NCI-H2227 (cell line): ENCODE measurements around the gene SMOC2.

ENCODE experiments used
- DNase-seq: peaks from one replicate; lab custom pipeline; 2025; ENCODE audit not compliant: unreplicated experiment; lab: John Stamatoyannopoulos, UW

The SMOC2 gene

DNA sequence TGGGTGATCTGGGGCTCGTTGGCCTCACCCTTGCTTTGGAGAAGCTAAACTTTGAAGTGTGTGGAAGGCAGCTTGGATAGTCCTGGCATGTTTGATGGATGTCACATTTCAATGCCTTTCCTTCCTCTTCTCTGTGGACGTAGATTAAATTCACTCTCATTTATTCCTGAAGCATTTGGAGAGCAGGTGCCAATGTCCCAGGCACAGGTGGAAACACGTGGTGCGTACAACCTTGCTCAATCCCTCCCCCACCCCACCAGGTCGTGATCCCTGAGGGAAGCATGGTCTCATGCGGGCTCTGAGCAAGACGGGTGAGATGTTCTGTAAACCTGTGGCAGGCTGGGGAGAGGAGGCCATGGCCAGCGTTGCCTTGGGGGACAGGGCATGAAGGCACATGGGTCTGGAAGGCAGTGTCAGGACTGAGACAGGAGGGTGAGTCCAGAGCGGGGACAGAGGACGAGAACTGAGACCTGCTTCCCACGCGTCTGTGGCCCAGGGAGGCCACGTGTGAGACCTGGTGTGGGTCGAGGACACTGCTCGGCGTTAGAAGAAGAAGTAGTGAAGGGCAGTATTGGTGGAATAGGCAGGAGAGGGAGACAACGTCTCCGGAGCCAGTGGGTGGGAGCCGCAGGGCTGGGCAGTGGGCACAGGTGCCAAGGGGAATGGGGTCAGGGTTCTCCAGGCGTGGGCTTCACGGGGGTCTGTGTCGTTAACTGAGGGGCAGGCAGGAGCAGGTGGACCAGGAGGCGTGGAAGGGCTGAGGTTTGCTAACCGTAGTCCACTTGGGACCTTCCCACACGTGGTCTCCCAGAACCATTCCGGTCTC, 34.4 kb downstream of the SMOC2 start:
- DNase-seq, result no peak

DNA sequence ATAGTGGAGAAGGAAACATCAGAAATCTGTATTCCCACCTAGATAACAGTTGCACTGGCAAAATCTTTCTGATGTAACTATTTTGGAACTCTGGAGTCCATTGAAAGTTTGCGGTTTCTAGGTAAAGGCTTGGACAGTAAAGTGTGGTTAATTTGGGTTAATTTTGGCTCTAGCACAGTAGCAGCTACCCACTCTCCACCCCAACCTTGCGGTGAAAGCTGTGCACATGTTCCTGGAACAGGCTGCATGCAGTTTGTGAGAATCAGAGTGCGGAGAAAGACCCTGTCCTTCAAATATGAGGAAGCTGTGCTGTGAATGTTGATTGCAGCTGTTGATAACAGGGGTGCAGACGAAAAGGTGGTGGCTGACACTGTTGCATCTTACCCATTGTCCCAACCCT, 38.4 kb downstream of the SMOC2 start:
- DNase-seq, result no peak

DNA sequence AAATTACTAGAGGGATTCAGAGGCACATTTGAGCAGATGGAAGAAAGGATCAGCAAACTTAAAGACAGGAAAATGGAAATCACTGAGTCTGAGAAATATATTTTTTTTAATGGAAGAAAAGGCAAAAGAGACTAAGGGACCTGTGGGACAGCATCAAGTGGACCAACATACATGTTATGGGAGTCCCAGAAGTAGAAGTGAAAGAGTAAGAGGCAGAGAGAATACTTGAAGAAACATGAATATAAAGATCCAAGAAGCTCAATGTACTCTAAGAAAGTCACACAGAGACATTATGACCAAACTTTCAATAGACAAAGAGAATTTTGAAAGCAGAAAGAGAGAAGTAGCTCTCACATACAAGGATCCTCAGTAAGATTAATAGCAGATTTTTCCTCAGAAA, 39.5 kb downstream of the SMOC2 start:
- no peak for DNase-seq

DNA sequence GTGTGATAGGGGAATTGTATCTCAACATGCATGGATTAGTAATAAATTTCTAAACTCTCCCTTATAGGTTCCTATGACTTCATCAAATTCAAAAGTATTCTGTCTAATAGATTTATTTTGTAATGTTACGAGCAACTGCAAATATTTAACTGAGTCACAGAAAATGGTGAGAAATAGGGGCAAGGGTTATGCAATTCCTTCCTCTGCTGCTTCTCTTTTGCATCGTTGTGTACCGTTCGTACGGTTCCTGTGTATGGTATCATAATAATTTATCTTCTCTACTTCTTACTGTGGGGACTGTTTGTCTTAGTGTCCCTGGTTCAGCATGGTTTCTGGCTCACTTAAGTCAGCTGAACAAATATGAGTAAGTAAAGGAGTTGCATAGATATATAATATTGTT, 44.8 kb downstream of the SMOC2 start:
- no peak for DNase-seq

DNA sequence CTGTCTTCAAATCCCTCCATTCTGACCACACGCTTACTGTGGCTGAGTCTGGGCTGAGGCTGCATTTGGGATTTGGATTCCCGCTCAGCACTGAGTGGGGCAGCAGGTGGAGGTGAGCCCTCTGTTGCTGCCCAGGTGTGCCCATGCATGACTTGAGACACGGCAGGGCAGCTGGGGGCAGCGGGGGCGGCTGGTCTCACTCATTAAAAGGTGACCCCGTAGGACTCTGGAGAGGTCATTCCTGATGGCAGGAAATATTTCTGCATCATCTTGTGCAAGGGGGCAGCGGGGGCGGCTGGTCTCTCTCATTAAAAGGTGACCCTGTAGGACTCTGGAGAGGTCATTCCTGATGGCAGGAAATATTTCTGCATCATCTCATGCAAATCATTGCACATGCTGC, 49.8 kb downstream of the SMOC2 start:
- DNase-seq, result no peak

DNA sequence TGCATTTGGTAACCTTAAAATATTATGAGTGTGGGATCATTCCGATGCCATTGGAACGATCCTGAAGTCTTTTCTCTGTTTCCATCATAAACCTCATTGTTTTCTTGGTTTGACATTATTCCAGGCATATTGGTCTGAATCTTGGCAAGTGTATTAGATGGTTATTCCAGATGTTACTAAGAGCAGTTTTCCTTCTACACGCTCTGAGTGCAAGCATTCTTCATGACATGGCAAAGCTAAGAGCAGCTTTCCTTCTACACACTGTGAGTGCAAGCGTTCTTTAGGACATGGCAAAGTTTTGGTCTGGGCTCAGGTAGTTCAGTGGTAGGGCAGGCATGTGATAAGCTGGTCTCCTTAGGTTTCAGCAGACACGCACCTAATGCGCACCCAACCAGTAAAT, 53.0 kb downstream of the SMOC2 start:
- DNase-seq, result no peak

DNA sequence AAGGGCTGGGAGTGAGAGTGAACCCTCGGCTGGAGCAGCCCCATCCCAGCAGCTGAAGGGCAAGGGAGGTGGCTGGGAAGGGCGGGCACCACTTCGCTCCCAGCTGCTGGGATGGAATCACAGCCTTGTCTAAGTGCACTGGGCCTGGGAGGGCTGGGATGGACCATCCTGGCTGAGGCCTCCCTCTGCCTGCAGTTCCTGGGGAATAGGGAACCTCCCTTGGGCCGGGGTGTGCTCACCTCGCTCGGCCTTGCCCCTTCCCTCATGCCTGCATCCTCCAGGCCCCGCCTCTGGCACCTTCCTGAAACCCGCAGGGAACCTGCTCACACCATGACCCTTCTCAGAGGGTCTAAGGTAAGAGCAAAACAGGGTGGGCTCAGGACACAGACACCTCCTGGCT, 53.7 kb downstream of the SMOC2 start:
- no peak for DNase-seq

DNA sequence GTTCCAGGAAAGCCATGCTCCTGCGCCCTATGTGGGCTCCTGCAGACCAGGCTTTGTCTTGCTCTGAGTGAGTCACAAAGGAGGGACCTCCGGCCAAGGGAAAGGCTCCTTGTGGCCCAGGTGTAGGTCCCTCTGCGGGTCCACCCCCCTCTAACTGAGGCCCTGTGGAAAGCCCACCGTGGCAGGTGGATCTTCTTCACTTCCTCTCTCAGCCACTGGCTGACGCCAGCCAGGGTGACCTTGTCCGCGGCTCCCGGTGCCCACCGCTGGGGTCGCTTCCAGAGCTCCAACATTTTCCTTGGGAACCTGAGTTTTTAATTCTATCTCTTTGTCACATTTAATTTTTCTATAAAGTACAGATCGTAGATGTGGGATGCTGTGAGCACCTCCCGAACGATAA, 54.1 kb downstream of the SMOC2 start:
- DNase-seq, result no peak

DNA sequence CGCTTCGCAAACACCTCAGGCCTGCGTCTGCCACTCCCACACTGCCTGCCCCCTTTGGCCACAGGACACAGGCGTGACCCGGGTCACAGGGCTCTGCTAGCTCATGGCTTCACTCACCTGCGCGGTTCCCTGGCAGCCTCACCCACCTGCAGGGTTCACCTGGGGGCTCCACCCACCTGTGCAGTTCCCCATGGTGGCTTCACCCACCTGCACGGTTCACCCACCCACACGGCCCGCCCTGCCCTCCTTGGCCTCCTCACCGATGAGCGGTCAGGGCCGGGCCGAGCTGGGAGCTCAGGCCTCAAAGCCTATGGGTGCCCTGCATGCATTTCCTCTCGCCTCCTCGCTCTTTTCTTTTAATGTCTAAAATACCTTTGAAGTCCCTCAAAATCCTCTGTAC, 54.7 kb downstream of the SMOC2 start:
- DNase-seq, result no peak

DNA sequence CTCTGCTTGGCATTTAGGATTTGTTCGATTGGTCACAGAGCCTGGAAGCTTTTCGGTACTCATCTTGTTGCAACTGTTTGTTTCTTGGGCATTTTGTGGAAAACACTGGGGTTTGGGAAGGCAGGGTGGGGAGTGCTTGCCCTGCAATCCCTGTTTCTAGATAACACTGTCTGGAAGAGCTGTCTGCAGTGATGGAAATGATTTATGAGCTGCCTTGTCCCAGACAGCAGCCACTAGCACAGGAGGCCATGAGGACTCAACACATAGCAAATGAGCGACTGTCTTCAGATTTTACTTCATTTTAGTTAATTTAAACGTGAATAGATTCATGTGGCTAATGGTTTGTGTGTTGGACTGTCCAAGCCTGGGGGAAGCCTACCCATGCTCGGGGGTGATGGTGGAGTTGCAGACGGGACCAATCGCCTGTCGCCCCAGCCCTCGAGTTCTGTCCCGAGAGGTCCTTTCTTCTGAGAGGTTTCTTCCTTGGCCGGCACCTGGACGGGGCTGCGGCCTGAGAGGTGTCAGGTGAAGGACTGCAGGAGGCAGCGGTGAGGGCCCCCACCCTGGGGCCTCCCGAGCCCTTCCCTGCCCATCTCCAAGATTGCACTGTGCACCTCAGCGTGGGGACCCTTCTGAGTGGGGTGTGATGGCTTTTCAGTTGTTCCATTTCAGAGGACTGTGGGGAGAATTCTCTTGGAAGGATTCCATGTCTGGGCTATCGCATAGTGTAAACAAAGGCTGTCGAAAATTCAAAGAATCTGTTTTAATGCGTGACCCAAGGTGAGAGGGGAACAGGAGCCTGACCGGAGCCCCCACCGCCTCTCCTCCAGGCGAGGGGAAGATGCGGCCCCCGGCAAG, 55.4 kb downstream of the SMOC2 start:
- no peak for DNase-seq

DNA sequence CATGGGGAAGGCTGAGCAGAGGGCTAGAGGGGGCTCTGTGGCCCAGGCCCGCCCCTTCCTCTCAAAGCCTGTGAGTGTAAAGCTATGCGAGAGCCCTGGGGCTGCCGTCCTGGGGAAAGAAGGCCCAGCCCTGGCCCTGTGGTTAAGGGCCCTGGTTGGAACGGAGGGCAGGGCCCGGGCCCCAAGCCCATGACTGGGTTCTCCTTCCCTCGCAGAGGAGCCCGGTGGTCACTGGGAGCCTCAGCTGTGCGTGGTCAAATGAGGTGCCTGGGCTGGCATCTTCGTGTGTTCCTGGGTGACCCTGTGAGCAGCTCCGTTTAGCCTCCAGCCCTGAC, 56.0 kb downstream of the SMOC2 start:
- DNase-seq, result no peak

DNA sequence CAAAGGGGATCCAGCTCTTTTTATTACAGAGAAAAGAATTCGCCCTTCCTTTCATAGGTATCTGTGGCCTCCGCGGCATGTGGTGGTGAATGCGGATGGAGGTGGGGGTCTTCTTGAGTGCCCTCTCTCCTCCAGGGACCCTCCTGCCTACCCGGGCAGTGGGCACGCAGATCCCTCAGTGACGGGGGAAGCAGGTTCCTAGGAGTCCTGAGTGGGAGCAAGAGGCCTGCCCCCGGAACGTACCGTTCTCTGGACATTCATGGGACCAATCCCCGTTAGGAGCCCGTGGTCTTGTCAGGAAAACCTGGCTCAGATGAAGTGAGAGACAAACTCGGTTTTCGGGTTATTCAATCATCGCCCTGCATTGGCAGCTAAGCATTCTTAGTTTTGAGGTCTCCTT, 56.4 kb downstream of the SMOC2 start:
- DNase-seq, result no peak

DNA sequence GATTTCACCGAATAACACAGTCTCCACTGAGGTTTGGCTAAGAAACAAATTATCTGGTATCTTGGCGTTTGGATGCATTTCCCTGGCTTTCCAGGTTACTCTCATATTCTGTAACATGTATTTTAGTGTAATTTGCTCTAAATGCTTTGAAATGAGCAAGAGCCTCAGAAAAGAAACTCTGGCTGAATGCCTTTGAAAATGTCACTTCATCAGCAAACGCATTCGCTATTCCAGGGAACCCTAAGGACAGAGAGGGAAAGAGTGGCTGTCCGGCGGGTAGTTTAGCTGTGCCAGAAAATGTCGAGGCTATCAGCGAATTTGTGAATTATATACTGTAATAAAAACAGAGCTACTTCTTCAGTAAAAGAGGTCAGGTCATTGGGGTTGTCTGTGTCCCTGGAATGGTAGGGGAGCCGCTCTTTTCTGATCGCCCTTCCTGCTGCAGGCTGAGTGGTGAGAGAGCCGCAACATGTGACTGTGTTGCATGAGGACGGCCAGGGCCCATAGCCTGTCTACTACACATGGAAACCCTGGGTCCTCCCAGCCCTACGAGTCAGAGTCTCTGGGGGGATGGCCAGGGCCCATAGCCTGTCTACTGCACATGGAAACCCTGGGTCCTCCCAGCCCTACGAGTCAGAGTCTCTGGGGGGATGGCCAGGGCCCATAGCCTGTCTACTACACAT, 57.3 kb downstream of the SMOC2 start:
- no peak for DNase-seq

DNA sequence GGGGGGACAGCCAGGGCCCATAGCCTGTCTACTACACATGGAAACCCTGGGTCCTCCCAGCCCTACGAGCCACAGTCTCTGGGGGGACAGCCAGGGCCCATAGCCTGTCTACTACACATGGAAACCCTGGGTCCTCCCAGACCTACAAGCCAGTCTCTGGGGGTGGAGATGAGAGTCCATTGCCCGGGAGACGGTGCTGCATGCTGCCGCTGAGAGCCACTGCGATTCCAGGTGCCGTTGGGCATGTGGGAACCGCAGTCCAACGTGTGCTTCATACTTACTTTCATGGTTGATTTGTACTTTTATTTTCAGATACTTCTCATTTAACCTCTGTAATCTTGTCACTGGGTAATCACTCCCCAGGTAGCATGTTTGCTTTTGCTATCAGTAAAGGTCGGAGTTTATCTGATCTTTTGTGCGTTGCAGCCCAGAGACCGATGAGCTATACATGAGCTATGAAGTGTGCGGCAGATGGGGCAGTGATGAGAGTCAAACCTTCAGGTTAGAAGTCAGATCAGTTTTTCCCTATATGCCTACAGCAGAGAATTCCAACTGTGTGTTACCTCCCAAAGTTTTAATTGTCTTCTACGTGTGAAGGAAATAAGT, 58.2 kb downstream of the SMOC2 start:
- DNase-seq, result no peak

DNA sequence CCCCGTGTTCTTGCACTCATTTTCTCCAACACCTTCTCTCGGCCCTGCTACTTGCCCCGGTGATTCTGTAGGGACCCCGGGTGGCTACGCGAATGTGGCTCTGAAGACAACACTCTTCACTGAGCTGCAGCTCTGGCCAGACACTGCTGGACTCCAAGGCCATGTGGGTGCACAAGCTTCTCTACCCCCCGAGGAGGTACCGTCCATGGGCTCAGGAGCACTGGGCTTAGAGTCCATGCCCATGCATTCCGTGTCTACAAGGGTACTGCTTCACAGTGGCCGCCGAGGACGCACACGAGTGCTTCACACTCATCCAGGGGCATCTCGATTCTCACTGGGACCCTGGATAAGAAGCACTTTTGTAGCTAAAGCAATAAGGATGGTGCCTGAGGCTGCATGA, 59.5 kb downstream of the SMOC2 start:
- DNase-seq, result no peak

DNA sequence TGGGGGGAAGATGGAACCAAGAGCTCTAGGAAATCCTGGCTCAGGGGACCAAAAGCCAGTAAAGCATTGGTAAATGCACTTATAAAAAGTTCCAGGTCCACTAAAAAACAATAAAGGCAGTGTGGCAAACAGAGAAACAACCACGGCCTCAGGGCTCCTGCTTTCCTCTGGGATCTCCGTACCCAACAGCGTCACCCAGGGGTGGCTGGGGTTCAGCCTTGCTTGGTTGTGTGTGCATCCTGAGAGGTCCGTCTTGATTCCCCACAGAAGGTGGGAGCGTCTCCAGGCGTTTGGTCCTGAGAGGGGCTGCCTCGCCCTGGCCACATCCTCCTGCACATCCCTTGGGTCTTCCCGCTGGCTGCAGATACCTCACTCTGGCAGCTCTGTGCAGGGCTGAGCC, 60.6 kb downstream of the SMOC2 start:
- DNase-seq, result no peak

DNA sequence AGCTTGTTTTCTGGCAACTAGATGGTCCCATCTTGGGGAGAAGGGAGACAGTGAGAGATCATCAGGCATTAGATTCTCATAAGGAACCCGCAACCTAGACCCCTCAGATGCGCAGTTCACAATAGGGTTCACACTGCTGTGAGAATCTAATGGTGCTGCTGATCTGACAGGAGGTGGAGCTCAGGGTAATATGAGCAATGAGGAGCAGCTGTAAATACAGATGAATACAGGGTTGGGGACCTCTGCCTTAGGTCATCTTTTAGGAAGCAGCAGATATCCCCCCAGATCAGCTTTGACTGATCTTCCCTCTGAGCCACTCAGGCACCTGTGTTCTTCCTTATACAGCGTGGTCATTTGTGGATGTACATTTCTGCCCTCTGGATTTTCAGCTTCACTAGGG, 63.4 kb downstream of the SMOC2 start:
- DNase-seq, result no peak

DNA sequence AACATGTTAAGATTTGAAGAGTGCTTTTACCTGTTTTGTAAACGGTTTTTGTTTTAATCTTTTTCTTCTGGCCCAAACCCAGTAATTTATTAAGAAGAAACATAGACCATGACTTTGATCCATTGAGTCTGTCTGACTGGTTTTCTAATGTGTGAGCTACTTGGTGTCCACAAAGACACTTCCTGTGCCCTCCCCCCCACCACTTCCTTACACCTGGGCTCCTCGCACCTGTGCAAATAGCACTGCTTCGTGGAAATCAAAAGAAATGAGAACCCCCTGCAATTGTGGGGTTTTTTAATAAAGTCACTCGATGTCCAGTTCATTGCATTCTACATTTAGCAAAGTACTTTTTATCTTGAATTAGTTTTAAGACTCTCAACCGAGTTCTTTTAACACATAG, 65.5 kb downstream of the SMOC2 start:
- no peak for DNase-seq

DNA sequence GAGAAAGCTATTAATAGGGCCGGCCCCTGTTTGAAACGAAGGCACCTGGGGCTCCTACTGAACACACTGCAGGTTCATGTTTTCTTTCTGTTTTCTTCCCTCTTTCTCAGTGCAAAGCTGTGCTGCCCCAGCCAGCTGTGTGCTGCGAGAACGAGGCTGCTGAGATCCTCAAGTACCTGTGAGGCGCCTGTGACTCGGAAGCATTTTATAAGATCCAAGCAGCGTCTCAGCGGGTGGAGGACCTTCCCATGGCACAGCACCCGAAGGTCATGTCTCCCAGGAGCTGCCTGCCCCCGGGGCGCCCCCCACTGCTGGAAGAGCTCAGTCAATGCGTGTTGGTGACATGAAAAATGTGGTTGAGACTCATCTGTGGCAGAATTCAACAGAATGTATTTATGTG, 66.3 kb downstream of the SMOC2 start:
- no peak for DNase-seq

DNA sequence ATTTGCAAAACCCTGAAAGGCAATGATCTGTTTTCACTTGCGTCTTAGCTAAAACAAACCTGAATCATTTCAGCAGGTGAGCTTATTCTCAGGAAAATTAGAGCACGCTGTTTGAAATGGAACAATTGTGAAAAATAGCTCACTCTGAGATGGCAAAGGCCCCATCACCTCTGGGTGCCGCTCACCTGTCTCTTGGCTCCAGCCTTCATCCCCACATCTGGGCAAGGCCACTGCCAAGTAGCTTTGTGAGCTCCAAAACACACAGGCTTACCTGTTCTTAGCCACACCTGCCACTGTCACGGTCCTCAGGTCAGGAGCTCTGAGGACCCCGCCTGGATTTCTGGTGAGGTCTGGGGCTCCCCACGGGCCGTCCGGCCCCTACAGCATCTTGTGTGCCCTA, 66.7 kb downstream of the SMOC2 start:
- no peak for DNase-seq

DNA sequence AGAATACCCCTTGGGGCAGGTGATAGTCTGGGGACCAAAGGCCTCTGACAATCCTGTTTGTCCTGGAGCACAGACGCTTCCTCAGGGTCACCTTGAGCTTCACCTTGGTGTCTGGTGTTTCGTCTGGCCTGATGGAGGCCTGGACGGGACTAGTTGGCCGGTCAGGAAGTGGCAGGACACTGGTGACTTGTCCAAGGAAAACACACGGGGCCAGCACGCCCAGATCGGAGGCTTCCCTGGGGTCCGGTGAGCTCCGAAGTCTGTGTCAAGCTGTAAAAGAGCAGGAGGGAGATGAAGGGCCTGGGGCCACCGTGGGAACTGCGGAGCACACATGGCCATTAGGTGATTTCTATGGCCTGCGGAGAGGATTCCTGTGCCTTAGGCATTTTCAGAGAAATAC, 67.9 kb downstream of the SMOC2 start:
- no peak for DNase-seq

DNA sequence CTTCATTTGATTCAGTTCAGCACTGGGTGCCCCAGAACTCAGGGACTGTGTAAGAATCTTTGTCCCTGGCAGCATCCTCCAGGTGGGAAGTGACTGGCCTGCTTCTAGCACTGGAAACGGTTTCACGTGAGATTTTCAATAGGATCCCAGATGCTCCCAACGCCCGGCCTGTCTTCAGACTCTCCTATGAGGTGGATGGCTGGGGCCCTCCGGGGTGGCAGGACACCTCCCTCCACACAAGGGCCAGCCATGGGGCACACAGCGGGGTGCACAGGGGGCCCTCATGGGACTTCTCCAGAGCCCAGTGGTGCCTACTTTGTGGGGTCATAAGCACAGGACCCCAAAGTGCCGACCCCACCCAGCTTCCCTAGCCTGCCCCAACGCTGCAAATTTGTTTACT, 72.8 kb downstream of the SMOC2 start:
- no peak for DNase-seq
